ENCODE data around the gene RNF144A.
"Not testable (repeated sequence)": the region's sequence is repeated elsewhere in the genome, so short reads cannot be mapped to it uniquely, and the experiment has no call there.

RNF144A gene

GRCh38 chr2:6917071-6917760 lies at the start of gene RNF144A:
TSS of gene RNF144A (plus strand) at chr2:6917412. CDS start at chr2:6996927, 79,515 bp downstream.
- no peak for DNase-seq

- DNase-seq: no peak
Observed at GRCh38 chr2:6872394-6872793, 44.8 kb upstream of the RNF144A start.

- no peak for DNase-seq
Observed at GRCh38 chr2:6874032-6874431, 43.2 kb upstream of the RNF144A start.

GRCh38 chr2:6876309-6876708 lies 40.9 kb upstream of the RNF144A start:
- DNase-seq: no peak

GRCh38 chr2:6877402-6878304 lies 39.6 kb upstream of the RNF144A start, which contains the start of gene RSAD2:
TSS of gene RSAD2 (plus strand) at chr2:6877777. CDS start at chr2:6877801, 24 bp downstream.
- peak; percentile 46 for DNase-seq

GRCh38 chr2:6878549-6878948 lies 38.7 kb upstream of the RNF144A start:
- DNase-seq: no peak

- no peak for DNase-seq
Observed at GRCh38 chr2:6879011-6879410, 38.2 kb upstream of the RNF144A start.

- DNase-seq: no peak
Observed at GRCh38 chr2:6880200-6880733, 36.9 kb upstream of the RNF144A start.

GRCh38 chr2:6881046-6881445 lies 36.2 kb upstream of the RNF144A start:
- no peak for DNase-seq

GRCh38 chr2:6881516-6881915 lies 35.7 kb upstream of the RNF144A start:
- DNase-seq: no peak

- no peak for DNase-seq
Observed at GRCh38 chr2:6883448-6884122, 33.6 kb upstream of the RNF144A start.

- no peak for DNase-seq
Observed at GRCh38 chr2:6885551-6885950, 31.7 kb upstream of the RNF144A start.

- DNase-seq: no peak
Observed at GRCh38 chr2:6885968-6886367, 31.2 kb upstream of the RNF144A start.

GRCh38 chr2:6887751-6888192 lies 29.4 kb upstream of the RNF144A start:
- DNase-seq: no peak

GRCh38 chr2:6888724-6889123 lies 28.5 kb upstream of the RNF144A start:
- no peak for DNase-seq

- DNase-seq: no peak
Observed at GRCh38 chr2:6893876-6894482, 23.2 kb upstream of the RNF144A start.

GRCh38 chr2:6896930-6897759 lies 20.1 kb upstream of the RNF144A start:
- peak; percentile 50 for DNase-seq

GRCh38 chr2:6902581-6902980 lies 14.6 kb upstream of the RNF144A start:
- DNase-seq: not testable (repeated sequence)

- DNase-seq: no peak
Observed at GRCh38 chr2:6905668-6906067, 11.5 kb upstream of the RNF144A start.

- no peak for DNase-seq
Observed at GRCh38 chr2:6906165-6906741, 11.0 kb upstream of the RNF144A start.

- no peak for DNase-seq
Observed at GRCh38 chr2:6908291-6908690, 8.9 kb upstream of the RNF144A start.

Measured in amniotic stem cell (primary cell).